HG02970 (cell line): ENCODE data around the gene PRDX2.
A peak's percentile ranks its signal among the peaks of the same experiment; 100 is the strongest.
"Not testable (repeated sequence)": the region's sequence is repeated elsewhere in the genome, so short reads cannot be mapped to it uniquely, and the experiment has no call there.

ENCODE experiments used
- ATAC-seq: cut with Tn5 transposase; IDR thresholded peaks from one replicate; pipeline ENCODE4 v1.9.1; 2021; ENCODE audit warnings: mild to moderate bottlenecking, moderate library complexity, moderate number of reproducible peaks; ENCODE audit not compliant: unreplicated experiment, low FRiP score

The PRDX2 gene

DNA sequence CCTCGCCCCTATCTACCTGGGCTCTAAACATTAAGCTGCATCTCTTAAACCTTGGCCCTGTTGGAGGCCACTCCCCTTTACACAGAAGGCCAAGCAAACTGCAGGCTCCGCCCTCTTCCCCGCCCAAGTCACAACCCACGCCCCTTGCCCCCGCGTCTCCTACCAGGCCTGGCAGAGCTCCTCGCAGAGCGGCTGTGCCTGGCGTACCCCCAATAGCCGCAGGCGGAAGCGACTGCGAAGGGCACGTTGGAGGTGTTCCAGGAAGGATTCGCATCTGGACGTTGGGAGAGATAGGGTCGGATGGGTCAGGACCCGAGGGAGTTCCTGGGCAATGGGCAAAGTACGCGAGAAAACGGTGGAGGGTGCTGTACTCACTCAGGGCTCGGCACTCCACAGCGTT lies 26.9 kb upstream of the PRDX2 start:
- no peak for ATAC-seq

- no peak for ATAC-seq
Measured at GRCh38 chr19:12825254-12826131, 23.9 kb upstream of the PRDX2 start.

DNA sequence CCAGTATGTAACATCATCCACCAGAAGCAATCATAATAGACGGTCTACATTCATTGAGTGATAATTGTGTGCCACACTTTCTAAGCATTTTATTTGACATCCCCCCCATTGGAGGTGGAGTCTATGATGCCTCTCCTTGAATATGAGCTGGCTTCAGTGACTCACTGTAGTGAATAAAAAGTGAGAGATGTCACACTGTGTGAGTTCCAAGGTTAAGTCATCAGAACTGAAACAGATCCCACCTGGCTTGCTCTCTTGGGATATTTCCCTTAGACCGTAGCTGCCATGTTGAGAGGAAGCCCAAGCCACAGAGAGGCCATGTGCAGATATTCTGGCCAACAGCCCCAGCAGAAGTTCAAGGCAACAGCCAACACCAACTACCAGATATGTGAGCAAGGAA lies 20.2 kb upstream of the PRDX2 start:
- ATAC-seq = no peak

- ATAC-seq = not testable (repeated sequence)
Measured at GRCh38 chr19:12817810-12818209, 16.2 kb upstream of the PRDX2 start.

DNA sequence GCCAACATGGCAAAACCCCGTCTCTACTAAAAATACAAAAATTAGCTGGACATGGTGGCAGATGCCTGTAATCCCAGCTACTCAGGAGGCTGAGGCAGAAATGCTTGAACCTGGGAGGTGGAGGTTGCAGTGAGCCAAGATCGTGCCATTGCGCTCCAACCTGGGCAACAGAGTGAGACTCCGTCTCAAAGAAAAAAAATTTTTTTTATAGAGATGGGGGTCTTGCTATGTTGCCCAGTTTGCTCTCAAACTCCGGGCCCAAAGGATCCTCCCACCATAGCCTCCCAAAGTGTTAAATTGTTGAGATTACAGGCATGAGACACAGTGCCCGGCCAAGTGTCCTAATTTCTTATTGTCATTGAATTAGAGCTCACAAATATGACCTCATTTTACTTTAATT lies 15.6 kb upstream of the PRDX2 start:
- ATAC-seq = not testable (repeated sequence)

DNA sequence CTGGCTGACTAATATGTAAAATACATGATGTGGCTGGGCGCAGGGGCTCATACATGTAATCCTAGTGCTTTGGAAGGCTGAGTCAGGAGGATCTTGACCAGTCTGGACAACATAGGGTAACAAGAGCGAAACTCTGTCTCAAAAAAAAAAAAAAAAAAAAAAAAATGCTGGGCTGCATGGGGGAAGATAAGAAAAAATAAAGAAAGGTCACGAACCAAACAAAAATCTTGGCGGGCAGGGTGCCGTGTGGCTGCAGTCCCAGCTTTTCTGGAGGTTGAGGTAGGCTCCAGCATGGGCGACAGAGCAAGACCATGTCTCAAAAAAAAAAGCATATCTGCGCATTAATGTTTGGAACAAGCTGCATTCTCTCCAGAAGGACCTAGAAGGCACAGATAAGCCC lies 13.5 kb upstream of the PRDX2 start:
- no peak for ATAC-seq

GRCh38 chr19:12806242-12807081 lies 4.9 kb upstream of the PRDX2 start, which contains the start of gene RNASEH2A:
RNASEH2A (plus strand) TSS chr19:12806584; CDS start chr19:12806674, 90 bp downstream.
- peak; percentile 74 for ATAC-seq

GRCh38 chr19:12804051-12804450 lies 2.5 kb upstream of the PRDX2 start:
- ATAC-seq = no peak

DNA sequence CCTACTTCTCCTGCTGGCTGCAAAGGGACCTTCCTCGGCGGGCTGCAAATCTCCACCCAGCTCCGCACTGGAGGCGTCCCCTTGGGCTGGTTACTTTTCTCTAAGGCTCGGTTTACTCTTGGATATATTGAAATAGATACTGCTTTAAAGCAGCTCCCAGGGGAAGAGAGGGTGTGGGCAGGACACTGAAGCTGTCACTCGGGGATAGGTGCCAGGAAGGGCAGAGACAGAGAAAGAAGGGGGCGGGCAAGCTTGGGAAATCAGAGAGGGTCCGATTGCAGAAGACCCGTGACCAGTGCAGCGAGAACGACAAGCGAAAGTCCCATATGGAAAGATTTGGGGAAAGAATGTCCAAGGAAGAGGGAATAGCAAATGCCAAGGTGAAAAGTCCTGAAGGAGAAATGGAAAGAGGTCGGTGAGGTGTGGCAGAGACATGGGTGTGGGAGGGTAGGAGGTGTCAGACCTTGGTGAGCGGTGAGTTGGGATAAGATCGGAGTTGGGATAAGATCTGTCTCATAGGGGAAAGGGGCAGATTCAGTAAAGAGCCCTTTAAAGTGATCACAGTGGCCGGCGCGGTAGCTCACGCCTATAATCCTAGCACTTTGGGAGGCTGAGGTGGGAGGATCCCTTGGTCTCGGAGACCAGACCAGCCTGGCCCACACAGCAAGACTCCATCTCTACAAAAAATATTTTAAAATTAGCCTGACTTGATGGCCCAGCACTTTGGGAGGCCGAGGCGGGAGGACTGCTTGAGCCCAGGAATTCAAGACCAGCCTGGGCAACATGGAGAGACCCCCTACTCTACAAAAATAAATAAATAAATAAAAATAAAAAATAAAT lies 887 bp upstream of the PRDX2 start:
- no peak for ATAC-seq

DNA sequence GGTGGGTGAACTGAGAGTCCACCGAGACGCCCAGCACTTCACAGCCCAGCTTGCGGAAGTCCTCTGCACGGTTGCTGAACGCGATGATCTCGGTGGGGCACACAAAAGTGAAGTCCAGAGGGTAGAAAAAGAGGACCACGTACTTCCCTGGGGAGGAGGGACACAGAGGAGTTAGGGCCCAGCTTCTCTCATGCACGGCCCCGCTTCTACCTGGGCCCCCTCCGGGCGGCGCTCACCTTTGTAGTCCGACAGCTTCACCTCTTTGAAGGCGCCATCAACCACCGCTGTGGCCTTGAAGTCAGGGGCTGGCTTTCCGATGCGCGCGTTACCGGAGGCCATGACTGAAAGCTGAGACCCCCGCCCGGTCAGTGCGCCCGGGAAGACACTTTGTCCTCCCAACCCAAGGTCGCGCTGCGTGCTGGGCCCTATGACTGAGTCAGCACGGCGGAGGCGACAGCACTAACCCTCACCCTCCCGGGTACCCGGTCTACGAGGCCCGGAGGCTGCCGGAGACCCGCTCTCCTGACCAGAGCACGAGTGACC lies 606 bp downstream of the PRDX2 start:
- ATAC-seq = no peak

- ATAC-seq = no peak
Measured at GRCh38 chr19:12800466-12800770, 1.2 kb downstream of the PRDX2 start.

- ATAC-seq = no peak
Measured at GRCh38 chr19:12799742-12800465, 1.7 kb downstream of the PRDX2 start.

GRCh38 chr19:12797607-12798006 lies 4.0 kb downstream of the PRDX2 start:
- not testable (repeated sequence) for ATAC-seq

- ATAC-seq = no peak
Measured at GRCh38 chr19:12797141-12797587, 4.4 kb downstream of the PRDX2 start.

GRCh38 chr19:12796146-12797071 lies 5.2 kb downstream of the PRDX2 start:
- ATAC-seq = no peak

GRCh38 chr19:12794971-12795381 lies 6.6 kb downstream of the PRDX2 start:
- no peak for ATAC-seq

DNA sequence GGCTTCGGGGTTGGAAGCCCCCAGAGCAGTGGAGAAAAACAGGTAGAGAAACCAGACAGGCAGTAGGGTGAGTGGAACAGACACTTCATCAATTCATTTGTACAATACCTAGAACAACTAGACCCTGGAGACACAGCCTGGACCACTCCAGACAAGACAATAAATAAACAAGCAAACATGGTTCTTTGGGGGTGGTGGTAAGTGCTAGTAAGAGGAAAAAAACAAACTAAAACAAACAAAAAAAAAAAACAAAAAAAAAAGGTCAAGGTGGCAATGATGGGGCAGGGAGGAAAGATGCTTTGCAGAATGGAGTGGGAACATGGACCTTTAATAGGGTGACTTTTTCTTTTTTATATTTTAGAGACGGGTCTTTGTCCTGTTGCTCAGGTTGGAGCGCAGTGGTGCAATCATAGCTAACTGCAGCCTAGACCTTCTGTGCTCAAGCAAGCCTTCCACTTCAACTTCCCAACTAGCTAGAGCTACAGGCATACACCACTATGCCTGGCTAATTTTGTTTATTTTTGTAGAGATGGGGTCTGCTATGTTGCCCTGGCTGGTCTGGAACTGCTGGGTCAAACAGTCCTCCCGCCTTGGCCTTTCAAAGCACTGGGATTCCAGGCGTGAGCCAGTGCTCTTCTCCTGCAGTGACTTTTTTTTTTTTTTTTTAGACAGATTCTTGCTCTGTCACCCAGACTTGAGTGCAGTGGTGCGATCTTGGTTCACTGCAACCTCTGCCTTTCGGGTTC lies 7.2 kb downstream of the PRDX2 start:
- ATAC-seq = no peak
